ENCODE results near the gene C22orf39.

The C22orf39 gene

GRCh38 chr22:19447330-19448075, at the start of gene C22orf39:
TSS of gene C22orf39 (minus strand) at chr22:19447711. CDS start at chr22:19447688, 23 bp downstream.
- DNase-seq, result peak; percentile 89

GRCh38 chr22:19497245-19497644, 49.7 kb upstream of the C22orf39 start:
- no peak for DNase-seq

- DNase-seq, result no peak
Measured at GRCh38 chr22:19496324-19496630, 48.8 kb upstream of the C22orf39 start.

GRCh38 chr22:19495562-19496323, 48.2 kb upstream of the C22orf39 start:
- no peak for DNase-seq

GRCh38 chr22:19494676-19495173, 47.2 kb upstream of the C22orf39 start:
- DNase-seq, result no peak

- DNase-seq, result no peak
Measured at GRCh38 chr22:19494001-19494560, 46.6 kb upstream of the C22orf39 start.

- no peak for DNase-seq
Measured at GRCh38 chr22:19492504-19493174, 45.1 kb upstream of the C22orf39 start.

- no peak for DNase-seq
Measured at GRCh38 chr22:19490628-19491230, 43.2 kb upstream of the C22orf39 start.

GRCh38 chr22:19488884-19489843, 41.7 kb upstream of the C22orf39 start:
- no peak for DNase-seq

- DNase-seq, result no peak
Measured at GRCh38 chr22:19488285-19488684, 40.8 kb upstream of the C22orf39 start.

GRCh38 chr22:19483481-19484244, 36.2 kb upstream of the C22orf39 start:
- no peak for DNase-seq

GRCh38 chr22:19482297-19482696, 34.8 kb upstream of the C22orf39 start:
- DNase-seq, result no peak

GRCh38 chr22:19480789-19481188, 33.3 kb upstream of the C22orf39 start:
- no peak for DNase-seq

GRCh38 chr22:19480173-19480568, 32.7 kb upstream of the C22orf39 start:
- no peak for DNase-seq

GRCh38 chr22:19479355-19480172, 32.1 kb upstream of the C22orf39 start, which contains the start of gene CDC45:
TSS of gene CDC45 (plus strand) at chr22:19479920. CDS start at chr22:19479969, 49 bp downstream.
- peak; percentile 95 for DNase-seq

- DNase-seq, result peak; percentile 77
Measured at GRCh38 chr22:19478901-19479354, 31.4 kb upstream of the C22orf39 start, which contains the start of gene UFD1. TSS of gene UFD1 (minus strand) at chr22:19479193. CDS start at chr22:19479085, 108 bp downstream.

GRCh38 chr22:19478045-19478900, 30.8 kb upstream of the C22orf39 start:
- no peak for DNase-seq

GRCh38 chr22:19477321-19478044, 30.0 kb upstream of the C22orf39 start:
- DNase-seq, result no peak

Measured in CD4-positive, alpha-beta T cell treated with Interleukin-6 for 4 hours (primary cell).